Measurements from ENCODE around the gene CTXN3.

The CTXN3 gene

GRCh38 chr5:127650022-127650421, 1.1 kb downstream of the CTXN3 start:
- H3K4ac ChIP-seq (ENCODE audit: low read depth, low read length): no peak overlapping the region
- no peaks in the 10 kb centered on the region for H3K27me3 ChIP-seq (ENCODE audit: insufficient read depth, low read length)
- H4K91ac ChIP-seq (ENCODE audit: low read depth, low read length): no peak overlapping the region
- no peaks in the 10 kb centered on the region for H3K36me3 ChIP-seq (ENCODE audit: control insufficient read depth in 1 of 2, insufficient read depth in 2 of 2, low read length in 2 of 2)
- no peak overlapping the region for H2BK120ac ChIP-seq (ENCODE audit: insufficient read depth, low read length, poor library complexity)
- H3K14ac ChIP-seq (ENCODE audit: low read length): no peak overlapping the region
- H3K4me2 ChIP-seq (ENCODE audit: low read length): no peak overlapping the region
- no peak for DNase-seq
- H3K4me1 ChIP-seq (ENCODE audit: control insufficient read depth in 1 of 2, insufficient read depth in 2 of 2, low read length in 2 of 2): no peaks in the 10 kb centered on the region
- no CpG with 5 or more reads among the region's 2 CpGs for WGBS (ENCODE audit: extremely low coverage, insufficient coverage, insufficient read length)
- H4K12ac ChIP-seq (ENCODE audit: low read depth, low read length): no peak overlapping the region
- H3K4me3 ChIP-seq (ENCODE audit: low read depth, low read length): no peak overlapping the region
- H3K27ac ChIP-seq (ENCODE audit: low read depth, low read length): no peak overlapping the region
- no peaks in the 10 kb centered on the region for H3K79me1 ChIP-seq (ENCODE audit: low read length)
- H3K18ac ChIP-seq (ENCODE audit: low read length): no peak overlapping the region
- no peak overlapping the region for H3K23ac ChIP-seq (ENCODE audit: low read length)
- H2AK5ac ChIP-seq (ENCODE audit: low read length): no peak overlapping the region
- H2AFZ ChIP-seq (ENCODE audit: insufficient read depth, low read length, poor library complexity): no peak overlapping the region
- H2BK5ac ChIP-seq (ENCODE audit: low read depth, low read length, poor library complexity): no peak overlapping the region
- H3K9ac ChIP-seq (ENCODE audit: low read length): no peak overlapping the region
- H3K79me2 ChIP-seq (ENCODE audit: control insufficient read depth, insufficient read depth, low read length, poor library complexity): no peaks in the 10 kb centered on the region
- no peak overlapping the region for H2BK12ac ChIP-seq (ENCODE audit: low read length)
- H4K8ac ChIP-seq (ENCODE audit: low read depth, low read length): no peak overlapping the region
- H3K9me3 ChIP-seq (ENCODE audit: insufficient read depth, low read depth, low read length): no peaks in the 10 kb centered on the region

GRCh38 chr5:127650649-127651048, 1.8 kb downstream of the CTXN3 start:
- Histone ChIP-seq H4K91ac (ENCODE audit: low read depth, low read length) (no peak overlapping the region), H2BK12ac (ENCODE audit: low read length) (no peak overlapping the region), H3K4me1 (ENCODE audit: control insufficient read depth in 1 of 2, insufficient read depth in 2 of 2, low read length in 2 of 2) (no peaks in the 10 kb centered on the region), H3K4me3 (ENCODE audit: low read depth, low read length) (no peak overlapping the region), H3K27ac (ENCODE audit: low read depth, low read length) (no peak overlapping the region), H4K8ac (ENCODE audit: low read depth, low read length) (no peak overlapping the region), H4K12ac (ENCODE audit: low read depth, low read length) (no peak overlapping the region), H3K79me2 (ENCODE audit: control insufficient read depth, insufficient read depth, low read length, poor library complexity) (no peaks in the 10 kb centered on the region), H3K9me3 (ENCODE audit: insufficient read depth, low read depth, low read length) (no peaks in the 10 kb centered on the region), H3K14ac (ENCODE audit: low read length) (no peak overlapping the region), H2AFZ (ENCODE audit: insufficient read depth, low read length, poor library complexity) (no peak overlapping the region), H3K79me1 (ENCODE audit: low read length) (no peaks in the 10 kb centered on the region), H3K23ac (ENCODE audit: low read length) (no peak overlapping the region), H3K18ac (ENCODE audit: low read length) (no peak overlapping the region), H3K4ac (ENCODE audit: low read depth, low read length) (no peak overlapping the region), H3K9ac (ENCODE audit: low read length) (no peak overlapping the region), H3K27me3 (ENCODE audit: insufficient read depth, low read length) (no peaks in the 10 kb centered on the region), H3K4me2 (ENCODE audit: low read length) (no peak overlapping the region), H3K36me3 (ENCODE audit: control insufficient read depth in 1 of 2, insufficient read depth in 2 of 2, low read length in 2 of 2) (no peaks in the 10 kb centered on the region), H2BK5ac (ENCODE audit: low read depth, low read length, poor library complexity) (no peak overlapping the region), H2BK120ac (ENCODE audit: insufficient read depth, low read length, poor library complexity) (no peak overlapping the region), H2AK5ac (ENCODE audit: low read length) (no peak overlapping the region)
- DNase-seq: no peak
- no CpG with 5 or more reads among the region's 1 CpG for WGBS (ENCODE audit: extremely low coverage, insufficient coverage, insufficient read length)

DNA sequence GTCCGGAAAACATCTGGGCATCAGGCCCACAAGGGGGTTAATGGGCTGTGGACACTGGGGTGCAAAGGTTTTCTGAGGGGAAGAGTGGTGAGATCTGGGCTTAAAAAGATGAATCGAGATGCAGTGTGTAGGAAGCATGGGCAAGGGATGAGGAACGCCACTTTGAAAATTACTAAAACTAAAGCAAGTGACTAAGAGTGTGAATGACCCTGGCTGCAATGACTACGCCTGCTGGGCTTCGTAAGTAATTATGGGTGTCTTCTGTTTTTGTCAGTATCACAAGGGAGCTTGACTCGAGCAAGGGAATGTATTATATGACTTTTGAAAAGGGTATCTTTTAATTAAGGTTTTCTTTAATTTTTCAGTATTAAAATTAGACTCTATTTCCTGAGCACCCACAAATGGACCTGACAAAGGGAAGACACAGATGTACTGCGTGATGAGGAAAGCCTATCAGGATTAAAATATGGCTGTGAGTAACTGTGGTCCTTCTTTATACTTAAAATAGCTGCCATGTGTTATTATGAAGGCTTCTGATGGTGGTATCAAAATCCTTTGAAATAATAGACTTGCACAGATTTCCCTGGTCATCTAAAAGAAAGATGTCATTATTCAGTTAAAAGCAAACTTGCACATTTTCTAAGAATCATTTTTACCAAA, 4.2 kb downstream of the CTXN3 start:
- Histone ChIP-seq H3K4me2 (ENCODE audit: low read length) (no peak overlapping the region), H2BK120ac (ENCODE audit: insufficient read depth, low read length, poor library complexity) (no peak overlapping the region), H4K91ac (ENCODE audit: low read depth, low read length) (no peak overlapping the region), H3K9me3 (ENCODE audit: insufficient read depth, low read depth, low read length) (no peaks in the 10 kb centered on the region), H3K79me1 (ENCODE audit: low read length) (no peaks in the 10 kb centered on the region), H2AK5ac (ENCODE audit: low read length) (no peak overlapping the region), H3K14ac (ENCODE audit: low read length) (no peak overlapping the region), H2BK5ac (ENCODE audit: low read depth, low read length, poor library complexity) (no peak overlapping the region), H3K9ac (ENCODE audit: low read length) (no peak overlapping the region), H4K8ac (ENCODE audit: low read depth, low read length) (no peak overlapping the region), H2BK12ac (ENCODE audit: low read length) (no peak overlapping the region), H3K4me1 (ENCODE audit: control insufficient read depth in 1 of 2, insufficient read depth in 2 of 2, low read length in 2 of 2) (no peaks in the 10 kb centered on the region), H4K12ac (ENCODE audit: low read depth, low read length) (no peak overlapping the region), H3K36me3 (ENCODE audit: control insufficient read depth in 1 of 2, insufficient read depth in 2 of 2, low read length in 2 of 2) (no peaks in the 10 kb centered on the region), H2AFZ (ENCODE audit: insufficient read depth, low read length, poor library complexity) (no peak overlapping the region), H3K27me3 (ENCODE audit: insufficient read depth, low read length) (no peaks in the 10 kb centered on the region), H3K27ac (ENCODE audit: low read depth, low read length) (no peak overlapping the region), H3K23ac (ENCODE audit: low read length) (no peak overlapping the region), H3K79me2 (ENCODE audit: control insufficient read depth, insufficient read depth, low read length, poor library complexity) (no peaks in the 10 kb centered on the region), H3K4me3 (ENCODE audit: low read depth, low read length) (no peak overlapping the region), H3K4ac (ENCODE audit: low read depth, low read length) (no peak overlapping the region), H3K18ac (ENCODE audit: low read length) (no peak overlapping the region)
- no peak for DNase-seq
- no CpG with 5 or more reads among the region's 7 CpGs for WGBS (ENCODE audit: extremely low coverage, insufficient coverage, insufficient read length)

- H2BK5ac ChIP-seq (ENCODE audit: low read depth, low read length, poor library complexity): no peak overlapping the region
- no peak overlapping the region for H4K91ac ChIP-seq (ENCODE audit: low read depth, low read length)
- no peak overlapping the region for H3K23ac ChIP-seq (ENCODE audit: low read length)
- no peak overlapping the region for H3K9ac ChIP-seq (ENCODE audit: low read length)
- H4K12ac ChIP-seq (ENCODE audit: low read depth, low read length): no peak overlapping the region
- H3K4me1 ChIP-seq (ENCODE audit: control insufficient read depth in 1 of 2, insufficient read depth in 2 of 2, low read length in 2 of 2): no peaks in the 10 kb centered on the region
- no peaks in the 10 kb centered on the region for H3K79me1 ChIP-seq (ENCODE audit: low read length)
- no peaks in the 10 kb centered on the region for H3K36me3 ChIP-seq (ENCODE audit: control insufficient read depth in 1 of 2, insufficient read depth in 2 of 2, low read length in 2 of 2)
- no peak overlapping the region for H4K8ac ChIP-seq (ENCODE audit: low read depth, low read length)
- H3K4me2 ChIP-seq (ENCODE audit: low read length): no peak overlapping the region
- H3K9me3 ChIP-seq (ENCODE audit: insufficient read depth, low read depth, low read length): no peaks in the 10 kb centered on the region
- H2BK12ac ChIP-seq (ENCODE audit: low read length): no peak overlapping the region
- no peak overlapping the region for H3K27ac ChIP-seq (ENCODE audit: low read depth, low read length)
- no CpG with 5 or more reads among the region's 6 CpGs for WGBS (ENCODE audit: extremely low coverage, insufficient coverage, insufficient read length)
- no peaks in the 10 kb centered on the region for H3K79me2 ChIP-seq (ENCODE audit: control insufficient read depth, insufficient read depth, low read length, poor library complexity)
- H2AK5ac ChIP-seq (ENCODE audit: low read length): no peak overlapping the region
- H3K27me3 ChIP-seq (ENCODE audit: insufficient read depth, low read length): no peaks in the 10 kb centered on the region
- no peak overlapping the region for H3K14ac ChIP-seq (ENCODE audit: low read length)
- no peak overlapping the region for H2BK120ac ChIP-seq (ENCODE audit: insufficient read depth, low read length, poor library complexity)
- H2AFZ ChIP-seq (ENCODE audit: insufficient read depth, low read length, poor library complexity): no peak overlapping the region
- no peak overlapping the region for H3K18ac ChIP-seq (ENCODE audit: low read length)
- DNase-seq: no peak
- no peak overlapping the region for H3K4ac ChIP-seq (ENCODE audit: low read depth, low read length)
- no peak overlapping the region for H3K4me3 ChIP-seq (ENCODE audit: low read depth, low read length)
These were observed 7.9 kb downstream of the CTXN3 start for GRCh38 chr5:127656825-127657224.
